ENCODE measurements around the gene KRTCAP2.
A peak's percentile ranks its signal among the peaks of the same experiment; 100 is the strongest.
"Not testable (repeated sequence)": the region's sequence is repeated elsewhere in the genome, so short reads cannot be mapped to it uniquely, and the experiment has no call there.

Gene KRTCAP2

DNA sequence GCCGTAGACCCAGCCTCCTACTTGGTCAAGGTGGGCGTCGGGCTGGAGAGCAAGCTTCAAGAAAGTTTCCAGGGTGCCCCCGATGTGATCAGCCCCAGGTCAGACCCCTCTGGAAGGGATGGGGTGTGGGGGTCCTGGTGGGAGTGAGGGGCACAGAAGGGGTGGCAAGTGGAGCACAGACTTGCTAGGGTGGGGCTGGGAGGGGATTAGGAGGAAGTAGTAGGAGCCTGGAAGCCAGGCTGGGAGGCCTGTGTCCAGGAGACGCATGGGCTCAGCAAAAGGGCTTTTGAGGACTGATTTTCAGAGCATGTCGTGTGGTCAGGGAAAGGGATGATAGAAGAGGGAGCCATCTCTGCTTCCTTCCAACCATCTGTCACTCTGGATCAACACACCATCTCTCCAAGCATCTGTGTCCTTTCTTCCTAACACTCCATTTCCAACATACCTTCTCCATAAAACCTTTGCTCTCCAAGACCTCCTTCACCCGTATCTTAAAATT is 9.0 kb upstream of the KRTCAP2 start:
- DNase-seq: no peak

DNA sequence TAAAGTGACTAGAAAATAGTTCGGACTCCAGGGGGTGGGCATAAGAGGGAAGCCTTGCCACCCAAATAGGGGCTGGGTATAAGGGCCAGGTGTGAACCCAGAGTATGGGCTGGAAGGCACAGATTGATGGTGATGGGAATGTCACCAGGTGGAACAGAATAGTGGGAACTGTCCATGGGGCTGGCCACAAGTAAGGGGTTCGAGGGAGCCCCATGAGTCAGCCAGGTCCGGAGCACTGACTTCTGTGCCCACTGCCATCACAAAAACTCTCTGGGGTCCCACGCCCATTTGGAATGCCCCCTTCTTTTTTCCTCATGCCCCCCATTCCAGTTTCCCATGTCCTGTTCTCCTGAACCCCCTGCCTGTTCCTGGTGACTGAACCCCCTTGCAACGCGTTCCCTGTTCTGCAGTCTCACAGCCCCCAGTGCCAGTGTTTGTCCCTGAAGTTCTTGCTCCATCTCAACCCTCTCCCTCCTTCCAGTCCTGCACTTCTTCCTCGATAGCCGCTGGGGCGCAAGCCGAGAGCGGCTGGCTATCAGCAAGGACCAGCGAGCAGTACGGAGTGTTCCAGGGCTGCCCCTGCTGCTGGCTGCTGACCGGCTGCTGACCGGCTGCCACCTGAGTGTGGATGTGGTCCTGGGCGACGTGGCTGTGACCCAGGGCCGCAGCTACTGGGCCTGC is 8.4 kb upstream of the KRTCAP2 start:
- DNase-seq: no peak

- no peak for DNase-seq
Observed at GRCh38 chr1:155179112-155180031, 6.3 kb upstream of the KRTCAP2 start.

DNA sequence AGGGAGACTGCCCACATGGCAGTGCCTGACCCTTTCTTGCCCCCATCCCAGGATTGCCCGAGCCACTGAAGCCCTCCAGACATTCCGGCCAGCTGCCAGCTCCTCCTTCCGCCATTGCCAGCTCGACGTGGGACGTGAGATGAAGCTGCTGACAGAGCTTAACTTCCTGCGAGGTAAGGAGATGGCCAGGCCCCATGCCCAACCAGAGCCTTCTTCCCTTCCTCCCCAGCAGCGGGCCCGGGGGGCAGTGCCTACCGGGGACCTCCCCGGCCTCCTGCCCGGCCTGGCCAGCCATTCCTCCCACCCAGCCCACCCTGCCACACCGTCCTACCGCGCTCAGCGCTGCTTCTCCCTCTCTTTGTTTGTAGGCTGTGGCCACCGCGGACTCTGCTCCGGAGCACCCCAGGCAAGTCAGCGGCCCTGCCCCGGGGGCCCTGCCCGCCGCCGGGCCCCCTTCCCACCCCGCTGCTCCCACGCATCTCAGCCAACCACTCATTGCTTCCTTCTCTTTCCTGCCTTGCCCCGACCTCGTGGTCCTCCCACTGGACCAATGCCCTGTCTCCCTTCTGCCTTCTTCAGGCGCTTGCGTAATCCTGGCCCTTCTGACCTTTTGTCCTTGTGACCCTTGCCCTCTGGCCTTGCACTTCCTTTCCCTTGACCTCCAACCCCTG is 5.5 kb upstream of the KRTCAP2 start:
- no peak for DNase-seq

- DNase-seq: no peak
Observed at GRCh38 chr1:155177918-155178281, 4.8 kb upstream of the KRTCAP2 start.

DNA sequence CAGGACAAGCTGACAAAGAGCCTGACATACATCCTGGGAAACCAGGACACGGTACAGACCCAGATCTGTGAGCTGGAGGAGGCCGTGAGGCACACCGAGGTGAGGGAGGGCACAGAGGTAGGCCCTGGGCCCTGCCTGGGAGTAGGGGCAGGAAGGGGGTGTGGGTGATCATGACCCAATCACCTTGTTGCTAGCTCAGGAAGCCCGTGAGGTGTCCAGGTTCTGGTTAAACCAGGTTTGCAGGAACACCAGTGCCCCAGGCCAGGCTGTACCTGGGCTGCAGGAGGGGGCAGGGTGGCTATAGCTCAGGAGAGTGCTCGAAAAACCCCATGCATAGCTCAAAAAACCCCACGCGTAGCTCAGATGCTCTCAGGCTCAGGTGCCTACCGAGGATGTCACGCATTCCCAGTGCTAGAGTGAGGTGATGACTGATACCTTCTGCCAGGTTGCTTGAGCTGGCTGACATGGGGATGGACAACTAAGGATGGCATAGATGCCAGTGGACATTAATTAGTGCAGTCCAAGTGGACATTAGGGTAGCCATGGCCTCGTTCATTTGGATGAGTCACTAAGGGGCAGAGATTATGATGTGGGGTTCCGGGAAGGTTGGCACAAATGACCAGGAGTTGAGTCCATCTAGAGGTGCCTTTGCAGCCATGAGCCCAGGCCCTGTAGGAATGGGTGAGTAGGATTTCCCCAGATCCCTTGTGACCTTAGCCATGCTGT is 4.3 kb upstream of the KRTCAP2 start:
- DNase-seq: no peak

- peak; percentile 35 to 59 for DNase-seq
Observed at GRCh38 chr1:155176544-155177071, 3.5 kb upstream of the KRTCAP2 start.

DNA sequence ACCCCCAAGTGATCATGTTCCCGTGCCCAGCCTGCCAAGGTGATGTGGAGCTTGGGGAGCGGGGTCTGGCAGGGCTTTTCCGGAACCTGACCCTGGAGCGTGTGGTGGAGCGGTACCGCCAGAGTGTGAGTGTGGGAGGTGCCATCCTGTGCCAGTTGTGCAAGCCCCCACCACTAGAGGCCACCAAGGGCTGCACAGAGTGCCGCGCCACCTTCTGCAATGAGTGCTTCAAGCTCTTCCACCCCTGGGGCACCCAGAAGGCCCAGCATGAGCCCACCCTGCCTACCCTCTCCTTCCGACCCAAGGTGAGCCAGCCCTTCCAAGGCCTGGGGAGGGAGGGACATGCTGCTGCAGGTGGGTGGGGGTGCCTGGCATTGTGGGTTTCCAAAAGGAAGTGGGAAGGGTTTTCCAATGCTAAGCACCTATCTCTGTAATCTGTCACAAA is 2.8 kb upstream of the KRTCAP2 start:
- no peak for DNase-seq

GRCh38 chr1:155175281-155175926 is 2.3 kb upstream of the KRTCAP2 start:
- no peak for DNase-seq

DNA sequence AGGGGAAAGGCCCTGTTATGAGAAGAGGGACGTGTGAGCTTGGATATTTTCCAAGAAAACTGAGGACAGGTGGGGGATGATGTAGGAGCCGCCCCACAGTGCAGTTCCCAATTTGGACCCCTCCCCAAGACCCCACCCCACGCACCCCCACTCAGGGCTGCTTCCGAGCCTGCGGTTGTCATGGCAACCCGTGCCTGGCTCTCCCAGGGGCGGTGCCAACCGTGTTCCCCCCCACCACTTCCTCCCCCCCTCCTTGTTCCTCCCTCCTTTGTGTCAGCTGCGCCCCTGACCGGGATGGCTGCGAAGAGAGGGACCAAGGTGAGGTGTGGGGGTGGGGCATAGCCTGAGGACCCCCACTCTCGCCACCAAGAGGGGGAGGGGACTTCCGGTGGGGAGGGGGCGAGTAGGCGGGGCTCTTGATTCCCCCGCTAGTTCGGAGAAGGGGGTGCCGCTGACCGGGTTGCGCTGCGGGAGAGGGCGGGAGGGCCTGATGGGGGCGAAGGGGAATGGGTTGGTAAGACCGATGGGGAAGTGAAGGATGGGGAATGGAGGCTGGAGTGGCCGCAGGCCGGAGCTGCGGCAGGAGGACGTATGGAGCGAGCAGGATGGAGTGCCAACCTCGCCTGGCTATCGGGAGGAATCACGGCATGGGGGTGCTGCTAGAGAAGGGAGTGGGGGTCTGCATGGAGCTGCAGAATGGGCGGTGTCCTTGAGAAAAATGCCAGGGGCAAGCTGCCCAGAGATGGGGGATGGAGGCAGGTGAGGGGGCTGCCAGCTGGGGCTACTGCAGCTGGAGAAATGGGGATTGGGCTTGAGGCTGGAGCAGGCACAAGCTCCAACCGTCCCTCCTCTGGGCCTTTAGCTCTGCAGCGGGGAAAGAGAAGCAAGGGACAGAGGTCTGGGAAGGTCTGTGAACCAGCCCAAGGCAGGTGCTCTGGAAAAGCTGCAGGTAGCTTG is 1.5 kb upstream of the KRTCAP2 start:
- peak in 1 of 2 experiments; percentile 61 for DNase-seq

- DNase-seq: peak; percentile 65 to 76
Observed at GRCh38 chr1:155173478-155174323, 597 bp upstream of the KRTCAP2 start, which contains the start of gene TRIM46. TRIM46 (plus strand) TSS chr1:155173849; CDS start chr1:155173967, 118 bp downstream.

DNA sequence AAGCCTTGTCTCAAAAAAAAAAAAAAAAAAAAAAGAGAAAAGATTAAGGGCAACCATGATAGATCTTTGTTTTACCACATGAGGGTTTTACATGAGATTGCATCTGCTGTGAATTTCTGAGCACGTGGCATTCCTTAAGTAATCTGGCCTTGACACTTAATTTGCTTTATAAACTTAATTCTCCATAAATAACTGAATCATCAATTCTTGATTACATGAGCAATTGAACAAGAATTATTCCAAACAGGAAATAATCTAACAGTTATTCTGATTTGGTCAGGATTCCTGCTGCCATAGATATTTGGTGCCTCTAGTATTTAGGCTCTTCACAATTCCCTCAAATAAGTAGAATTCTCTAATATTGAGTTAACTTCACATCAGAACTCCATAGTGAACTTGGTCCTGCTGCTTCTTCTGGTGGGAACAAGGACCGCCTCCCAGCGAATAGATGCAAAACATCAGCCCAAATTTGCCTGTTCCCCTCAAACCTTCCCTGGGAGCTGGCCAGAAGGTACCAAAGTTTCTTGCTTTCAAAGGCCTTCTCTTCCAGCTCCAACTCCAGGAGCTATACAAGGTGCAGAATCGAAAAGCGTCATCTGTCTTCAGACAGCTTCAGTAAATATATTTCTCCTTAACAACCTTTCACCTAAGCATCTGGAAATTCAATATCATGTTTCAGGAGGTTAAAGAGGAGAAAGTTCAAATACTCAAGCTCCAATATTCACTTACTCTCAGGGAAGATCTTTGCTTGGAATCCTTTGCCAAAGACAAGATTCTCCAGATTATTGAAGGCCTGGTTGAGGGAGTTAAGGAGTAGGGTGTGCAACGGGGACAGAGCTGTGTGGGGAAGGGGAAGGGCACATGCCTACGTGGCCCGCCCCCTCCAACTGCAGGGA is 1.0 kb downstream of the KRTCAP2 start:
- no peak for DNase-seq

DNA sequence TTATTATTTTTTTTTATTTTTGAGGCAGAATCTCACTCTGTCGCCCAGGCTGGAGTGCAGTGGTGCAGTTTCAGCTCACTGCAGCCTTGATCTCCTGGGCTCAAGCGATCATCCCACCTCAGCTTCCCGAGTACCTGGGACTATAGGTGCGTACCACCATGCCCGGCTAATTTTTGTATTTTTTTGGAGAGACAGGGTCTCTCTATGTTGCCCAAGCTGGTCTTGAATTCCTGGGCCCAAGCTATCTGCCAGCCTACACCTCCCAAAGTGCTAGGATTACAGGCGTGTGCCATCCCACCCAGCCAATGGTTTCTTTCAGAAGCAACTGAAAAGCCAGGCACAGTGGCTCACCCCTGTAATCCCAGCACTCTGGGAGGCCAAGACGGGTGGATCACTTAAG is 2.3 kb downstream of the KRTCAP2 start:
- no peak for DNase-seq

GRCh38 chr1:155170101-155170785 is 2.9 kb downstream of the KRTCAP2 start:
- DNase-seq: no peak

DNA sequence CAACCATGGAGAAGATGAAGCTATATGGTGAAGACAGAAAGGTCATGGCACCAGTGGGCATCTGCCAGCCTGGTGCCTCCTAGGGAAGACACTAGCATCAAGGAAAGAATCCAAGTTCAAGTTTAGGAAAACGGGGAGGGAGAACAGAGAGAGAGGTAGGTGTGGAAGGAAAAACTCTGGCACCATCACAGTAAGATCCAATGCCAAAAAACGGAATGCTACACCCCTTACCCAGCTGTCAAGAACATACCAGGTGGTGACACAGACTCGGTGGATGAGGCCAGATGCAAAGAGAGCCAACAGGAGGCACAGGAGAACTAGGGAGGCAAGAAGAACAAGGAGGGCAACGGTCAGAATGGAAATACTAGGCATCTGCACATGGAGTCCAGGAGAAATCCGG is 3.6 kb downstream of the KRTCAP2 start:
- no peak for DNase-seq

DNA sequence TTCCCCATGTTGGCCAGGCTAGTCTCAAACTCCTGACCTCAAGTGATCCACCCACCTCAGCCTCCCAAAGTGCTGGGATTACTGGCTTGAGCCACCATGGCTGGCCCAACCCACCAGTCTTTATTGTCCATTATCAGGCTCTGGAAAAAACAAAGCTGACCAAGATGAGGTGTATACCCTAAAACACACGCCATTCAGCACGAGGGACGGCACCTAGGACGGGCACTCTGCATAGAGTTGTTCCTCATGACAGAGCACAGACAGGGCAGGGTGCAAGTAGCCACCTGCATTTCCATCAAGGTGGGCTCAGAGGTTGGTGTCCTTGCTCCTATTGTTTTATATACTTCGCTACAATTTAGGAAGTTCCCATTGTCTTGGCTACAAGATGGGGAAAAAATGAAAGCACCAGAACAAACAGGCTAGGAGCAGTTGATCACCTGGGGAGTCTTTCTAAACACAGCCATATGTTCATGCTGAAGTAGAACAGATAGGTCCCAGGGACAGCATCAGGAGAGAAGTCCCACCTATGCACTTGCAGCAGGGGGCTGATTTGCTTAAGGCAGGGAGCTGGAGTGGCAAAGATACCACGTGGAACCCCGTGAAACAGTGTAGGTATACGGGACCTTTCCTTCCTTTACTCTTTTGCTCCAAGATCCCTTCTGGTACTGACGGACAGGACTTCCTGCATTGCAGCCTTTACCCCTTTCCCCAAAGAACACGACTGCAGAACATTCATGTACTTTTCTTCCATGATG is 4.5 kb downstream of the KRTCAP2 start:
- DNase-seq: no peak

DNA sequence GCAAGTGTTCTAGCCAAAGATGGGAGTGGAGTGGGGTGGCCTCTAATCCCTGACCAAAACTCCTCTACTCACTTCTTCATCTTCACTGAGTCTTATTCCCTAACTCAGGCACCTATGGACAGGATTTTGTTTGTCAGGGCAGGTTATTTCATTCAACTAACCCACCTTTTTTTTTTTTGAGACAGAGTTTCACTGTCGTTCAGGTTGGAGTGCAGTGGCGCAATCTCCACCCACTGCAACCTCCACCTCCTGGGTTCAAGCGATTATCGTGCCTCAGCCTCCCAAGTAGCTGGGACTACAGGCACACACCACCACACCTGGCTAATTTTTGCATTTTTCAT is 5.0 kb downstream of the KRTCAP2 start:
- DNase-seq: not testable (repeated sequence)

Data from NCI-H524 (cell line).